HG02852 (cell line): ENCODE measurements around the gene FADS1.
A peak's percentile ranks its signal among the peaks of the same experiment; 100 is the strongest.

Experiments used
- ATAC-seq: cut with Tn5 transposase; IDR thresholded peaks from one replicate; pipeline ENCODE4 v1.9.1; 2021; ENCODE audit warnings: mild to moderate bottlenecking, moderate library complexity; ENCODE audit not compliant: unreplicated experiment

The FADS1 gene

GRCh38 chr11:61827571-61828378 lies 11.0 kb upstream of the FADS1 start, which contains the start of gene FADS2:
Gene FADS2 (plus strand): TSS chr11:61828300. CDS start chr11:61828391, 91 bp downstream.
- ATAC-seq = peak; percentile 76

GRCh38 chr11:61826930-61827570 lies 10.2 kb upstream of the FADS1 start:
- peak; percentile 4 for ATAC-seq

GRCh38 chr11:61820174-61820573 lies 3.4 kb upstream of the FADS1 start:
- ATAC-seq = no peak

- ATAC-seq = no peak
These were observed 834 bp upstream of the FADS1 start for GRCh38 chr11:61817471-61818202.

GRCh38 chr11:61815790-61816735 lies 740 bp downstream of the FADS1 start:
- peak; percentile 22 for ATAC-seq

GRCh38 chr11:61814958-61815789 lies 1.6 kb downstream of the FADS1 start:
- peak; percentile 54 for ATAC-seq

- no peak for ATAC-seq
These were observed 2.4 kb downstream of the FADS1 start for GRCh38 chr11:61814247-61814957.

GRCh38 chr11:61812736-61813411 lies 3.9 kb downstream of the FADS1 start:
- ATAC-seq = no peak

GRCh38 chr11:61811831-61812230 lies 5.0 kb downstream of the FADS1 start:
- no peak for ATAC-seq

GRCh38 chr11:61810671-61811175 lies 6.1 kb downstream of the FADS1 start:
- no peak for ATAC-seq

- ATAC-seq = no peak
These were observed 10.0 kb downstream of the FADS1 start for GRCh38 chr11:61806785-61807184.

GRCh38 chr11:61805146-61805545 lies 11.7 kb downstream of the FADS1 start:
- ATAC-seq = no peak

- ATAC-seq = no peak
These were observed 12.7 kb downstream of the FADS1 start for GRCh38 chr11:61803889-61804647.

- ATAC-seq = no peak
These were observed 14.2 kb downstream of the FADS1 start for GRCh38 chr11:61802605-61803004.

- no peak for ATAC-seq
These were observed 16.2 kb downstream of the FADS1 start for GRCh38 chr11:61800331-61801281.

- no peak for ATAC-seq
These were observed 17.0 kb downstream of the FADS1 start for GRCh38 chr11:61799665-61800284.
